ENCODE results near the gene COL27A1.

The COL27A1 gene

DNA sequence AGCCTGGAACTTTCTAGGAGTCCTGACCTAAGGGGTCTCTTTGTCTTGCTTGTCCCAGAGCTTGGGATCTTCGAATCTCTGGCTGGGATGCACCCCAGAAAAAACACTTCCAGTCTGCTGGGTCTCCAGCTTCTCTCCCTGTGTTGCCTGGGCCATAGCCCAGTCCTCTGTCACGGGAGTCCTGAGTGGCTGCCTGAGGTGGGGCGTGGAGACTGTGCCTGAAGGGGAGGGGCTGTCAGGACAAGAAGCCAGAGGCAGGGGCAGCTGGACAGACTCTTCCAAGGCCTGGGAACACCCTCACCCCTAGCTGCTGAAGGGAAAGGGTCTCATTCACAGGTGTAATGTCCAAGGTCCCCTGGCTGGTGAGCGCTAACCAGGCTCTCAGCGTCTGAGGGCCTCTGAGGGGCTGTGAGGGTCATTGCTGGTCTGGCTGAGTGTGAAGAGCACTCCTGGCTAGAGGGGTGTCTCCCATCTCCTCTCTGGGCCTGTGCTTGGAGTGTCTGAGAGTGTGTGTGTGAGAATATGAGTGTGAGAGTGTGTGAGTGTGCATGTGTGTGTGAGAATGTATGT is 20.4 kb upstream of the COL27A1 start:
- TF ChIP-seq TAF1 (IDR thresholded peaks at IDR 0.05; ENCODE audit: borderline replicate concordance, insufficient read depth, low read length) = no peak
- TF ChIP-seq, protein P1, sequence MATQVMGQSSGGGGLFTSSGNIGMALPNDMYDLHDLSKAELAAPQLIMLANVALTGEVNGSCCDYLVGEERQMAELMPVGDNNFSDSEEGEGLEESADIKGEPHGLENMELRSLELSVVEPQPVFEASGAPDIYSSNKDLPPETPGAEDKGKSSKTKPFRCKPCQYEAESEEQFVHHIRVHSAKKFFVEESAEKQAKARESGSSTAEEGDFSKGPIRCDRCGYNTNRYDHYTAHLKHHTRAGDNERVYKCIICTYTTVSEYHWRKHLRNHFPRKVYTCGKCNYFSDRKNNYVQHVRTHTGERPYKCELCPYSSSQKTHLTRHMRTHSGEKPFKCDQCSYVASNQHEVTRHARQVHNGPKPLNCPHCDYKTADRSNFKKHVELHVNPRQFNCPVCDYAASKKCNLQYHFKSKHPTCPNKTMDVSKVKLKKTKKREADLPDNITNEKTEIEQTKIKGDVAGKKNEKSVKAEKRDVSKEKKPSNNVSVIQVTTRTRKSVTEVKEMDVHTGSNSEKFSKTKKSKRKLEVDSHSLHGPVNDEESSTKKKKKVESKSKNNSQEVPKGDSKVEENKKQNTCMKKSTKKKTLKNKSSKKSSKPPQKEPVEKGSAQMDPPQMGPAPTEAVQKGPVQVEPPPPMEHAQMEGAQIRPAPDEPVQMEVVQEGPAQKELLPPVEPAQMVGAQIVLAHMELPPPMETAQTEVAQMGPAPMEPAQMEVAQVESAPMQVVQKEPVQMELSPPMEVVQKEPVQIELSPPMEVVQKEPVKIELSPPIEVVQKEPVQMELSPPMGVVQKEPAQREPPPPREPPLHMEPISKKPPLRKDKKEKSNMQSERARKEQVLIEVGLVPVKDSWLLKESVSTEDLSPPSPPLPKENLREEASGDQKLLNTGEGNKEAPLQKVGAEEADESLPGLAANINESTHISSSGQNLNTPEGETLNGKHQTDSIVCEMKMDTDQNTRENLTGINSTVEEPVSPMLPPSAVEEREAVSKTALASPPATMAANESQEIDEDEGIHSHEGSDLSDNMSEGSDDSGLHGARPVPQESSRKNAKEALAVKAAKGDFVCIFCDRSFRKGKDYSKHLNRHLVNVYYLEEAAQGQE (IDR thresholded peaks at IDR 0.05; ENCODE audit: insufficient read depth in 1 of 2, low read depth in 2 of 2, low read length in 2 of 2) = no peak
- no peak for TF ChIP-seq FOXP2 (optimal IDR thresholded peaks at IDR 0.05; ENCODE audit: borderline replicate concordance, extremely low read depth, extremely low read length, insufficient read depth)
- TF ChIP-seq SIN3A (IDR thresholded peaks at IDR 0.05; ENCODE audit: borderline replicate concordance, insufficient read depth, low read length) = no peak
- no peak for TF ChIP-seq POLR2AphosphoS5 (IDR thresholded peaks at IDR 0.05; ENCODE audit: low read depth, low read length)

DNA sequence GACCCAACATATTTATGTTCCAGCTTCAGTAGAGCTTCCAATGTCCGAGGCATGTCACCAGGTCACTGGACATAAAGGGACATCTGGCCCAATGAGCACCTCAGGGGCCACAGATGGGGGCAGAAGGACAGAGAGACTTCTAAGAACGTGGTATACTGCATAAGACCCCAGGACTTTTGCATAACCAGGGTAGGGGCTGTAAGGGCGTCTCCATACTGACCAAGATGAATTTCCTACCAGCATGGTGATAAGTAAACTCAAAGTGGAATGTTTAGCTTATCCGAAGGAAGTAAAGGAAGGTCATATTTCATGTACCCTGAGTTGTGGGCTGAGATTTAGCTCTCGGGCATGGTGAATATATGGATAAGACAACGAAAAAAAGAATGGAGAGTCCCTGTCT is 17.5 kb upstream of the COL27A1 start:
- TF ChIP-seq, protein P1 (IDR thresholded peaks at IDR 0.05; ENCODE audit: insufficient read depth in 1 of 2, low read depth in 2 of 2, low read length in 2 of 2) = no peak
- TF ChIP-seq POLR2AphosphoS5 (IDR thresholded peaks at IDR 0.05; ENCODE audit: low read depth, low read length) (no peak), FOXP2 (optimal IDR thresholded peaks at IDR 0.05; ENCODE audit: borderline replicate concordance, extremely low read depth, extremely low read length, insufficient read depth) (no peak), TAF1 (IDR thresholded peaks at IDR 0.05; ENCODE audit: borderline replicate concordance, insufficient read depth, low read length) (no peak), SIN3A (IDR thresholded peaks at IDR 0.05; ENCODE audit: borderline replicate concordance, insufficient read depth, low read length) (no peak)

DNA sequence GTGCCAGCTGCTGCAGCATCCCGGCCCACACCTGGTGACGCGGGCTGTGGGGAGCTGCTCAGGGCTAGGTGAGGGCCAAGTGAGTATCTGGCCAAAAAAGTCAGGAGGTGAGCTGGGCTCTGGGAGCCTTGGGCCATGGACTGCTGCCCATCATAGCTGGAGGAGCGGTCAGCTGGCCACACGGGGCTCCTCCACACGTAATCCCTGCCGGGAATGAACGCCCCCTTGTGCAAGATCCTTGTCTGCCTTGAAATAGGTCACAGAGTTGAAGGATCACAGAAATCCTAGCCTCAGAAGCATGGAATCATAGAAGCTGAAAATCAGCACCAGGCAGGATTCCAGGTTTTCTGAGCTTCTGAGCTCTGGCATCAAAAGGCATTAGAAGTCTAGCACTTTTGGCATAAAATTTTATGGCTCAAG is 16.8 kb upstream of the COL27A1 start:
- TF ChIP-seq POLR2AphosphoS5 (IDR thresholded peaks at IDR 0.05; ENCODE audit: low read depth, low read length) (no peak), FOXP2 (optimal IDR thresholded peaks at IDR 0.05; ENCODE audit: borderline replicate concordance, extremely low read depth, extremely low read length, insufficient read depth) (no peak), TAF1 (IDR thresholded peaks at IDR 0.05; ENCODE audit: borderline replicate concordance, insufficient read depth, low read length) (no peak), SIN3A (IDR thresholded peaks at IDR 0.05; ENCODE audit: borderline replicate concordance, insufficient read depth, low read length) (no peak)
- TF ChIP-seq, protein P1 (IDR thresholded peaks at IDR 0.05; ENCODE audit: insufficient read depth in 1 of 2, low read depth in 2 of 2, low read length in 2 of 2) = no peak

DNA sequence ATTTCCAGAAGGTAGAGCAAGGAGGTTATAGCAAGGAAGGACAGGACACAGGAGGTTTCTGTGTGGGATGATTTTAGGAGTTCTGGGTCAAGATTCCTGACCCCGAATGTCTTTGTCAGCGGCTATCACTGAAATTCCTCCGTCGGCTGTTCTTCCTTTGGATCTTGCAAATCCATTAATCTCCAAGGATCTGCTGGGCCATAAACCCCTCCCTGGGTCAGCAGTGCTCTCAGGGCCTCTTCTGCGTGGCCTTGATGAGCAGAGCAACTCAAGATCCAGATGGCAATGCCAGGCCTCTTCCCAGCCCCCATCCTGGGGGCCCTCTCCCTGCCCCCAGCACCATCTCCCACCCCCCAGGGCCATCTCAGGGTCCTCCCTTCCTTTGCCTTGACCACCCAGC is 16.3 kb upstream of the COL27A1 start:
- no peak for TF ChIP-seq SIN3A (IDR thresholded peaks at IDR 0.05; ENCODE audit: borderline replicate concordance, insufficient read depth, low read length)
- TF ChIP-seq, protein P1 (IDR thresholded peaks at IDR 0.05; ENCODE audit: insufficient read depth in 1 of 2, low read depth in 2 of 2, low read length in 2 of 2) = no peak
- no peak for TF ChIP-seq POLR2AphosphoS5 (IDR thresholded peaks at IDR 0.05; ENCODE audit: low read depth, low read length)
- no peak for TF ChIP-seq FOXP2 (optimal IDR thresholded peaks at IDR 0.05; ENCODE audit: borderline replicate concordance, extremely low read depth, extremely low read length, insufficient read depth)
- no peak for TF ChIP-seq TAF1 (IDR thresholded peaks at IDR 0.05; ENCODE audit: borderline replicate concordance, insufficient read depth, low read length)
